HL-60 (cell line): ENCODE measurements around the gene FTCD.

Experiments used
- DNase-seq, 2 experiments: peaks; one replicate each; pipeline ENCODE4 v3.0.0-alpha.2; 2010 to 2020; ENCODE audit warnings: low read depth in 1 of 2, low spot score in 1 of 2
- H3K27ac ChIP-seq: fragments of 250-450 bp; sonication (Bioruptor Pico); replicated peaks from 2 replicates; pipeline ENCODE4 v1.5.1; 2020; ENCODE audit warnings: mild to moderate bottlenecking, moderate library complexity
- H3K27me3 ChIP-seq: fragments of 250-450 bp; sonication (Bioruptor Pico); 2 replicates; pipeline ENCODE4 v1.5.1; 2021; ENCODE audit warnings: mild to moderate bottlenecking, moderate library complexity; ENCODE audit not compliant: insufficient read depth, poor library complexity, severe bottlenecking
- H3K4me3 ChIP-seq: replicated peaks from 2 replicates; pipeline ENCODE4 v1.5.1; 2011; ENCODE audit warnings: mild to moderate bottlenecking, control low read depth, low read length; ENCODE audit not compliant: insufficient read depth
- GABPA ChIP-seq: IDR thresholded peaks from 2 replicates; pipeline ENCODE4 v1.6.1; 2012; ENCODE audit warnings: low read depth
- POLR2AphosphoS5 ChIP-seq: IDR thresholded peaks from 2 replicates; pipeline ENCODE4 v1.6.1; 2012; ENCODE audit warnings: low read depth
- SPI1 ChIP-seq: IDR thresholded peaks from 2 replicates; pipeline ENCODE4 v1.6.1; 2012; ENCODE audit warnings: low read depth, mild to moderate bottlenecking, borderline replicate concordance
- TF ChIP-seq, protein P1 (sequence below): IDR thresholded peaks from 2 replicates; pipeline ENCODE4 v1.6.1; 2012; ENCODE audit warnings: low read depth; ENCODE audit not compliant: insufficient replicate concordance
- TF ChIP-seq, protein P2 (sequence below): IDR thresholded peaks from one replicate; pipeline ENCODE4 v1.5.1; 2011; ENCODE audit warnings: low read length, control low read depth, inconsistent platforms; ENCODE audit not compliant: insufficient read depth

FTCD gene

DNA sequence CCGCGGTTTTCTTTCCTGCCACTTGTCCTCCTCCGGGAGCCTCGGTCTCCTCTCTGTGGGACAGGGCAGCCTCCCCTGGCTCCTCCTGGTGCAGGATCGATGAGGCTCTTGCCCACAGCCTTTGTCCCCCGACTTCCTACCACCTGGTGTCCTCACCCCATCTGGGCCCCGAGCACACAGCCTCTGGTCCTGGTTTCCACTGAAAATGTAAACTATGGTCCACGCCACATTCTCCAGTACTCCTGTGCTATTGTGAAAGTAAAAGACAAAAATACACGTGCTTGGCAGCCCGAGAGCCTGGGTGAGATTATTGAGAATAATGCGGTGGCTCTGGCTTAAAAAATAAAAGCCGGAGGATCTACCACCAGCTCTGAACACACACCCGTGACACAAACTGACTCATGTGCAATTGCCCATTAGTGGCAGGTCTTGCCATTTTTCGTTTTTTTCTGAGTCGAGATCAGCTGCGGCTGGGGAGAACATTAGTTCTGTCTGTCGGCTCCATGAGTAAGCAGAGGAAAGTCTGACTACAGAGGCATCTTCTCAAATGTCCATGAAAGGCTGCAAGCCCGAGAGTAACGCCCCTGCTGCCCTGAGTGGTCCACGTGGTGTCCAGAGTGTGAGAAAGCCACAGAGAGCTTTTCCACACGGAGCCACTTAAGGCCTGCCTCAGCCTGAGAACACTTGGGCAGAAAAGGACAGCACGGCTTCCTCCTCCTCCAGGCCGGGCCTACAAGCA lies 63.2 kb downstream of the FTCD start:
- TF ChIP-seq, protein P1, sequence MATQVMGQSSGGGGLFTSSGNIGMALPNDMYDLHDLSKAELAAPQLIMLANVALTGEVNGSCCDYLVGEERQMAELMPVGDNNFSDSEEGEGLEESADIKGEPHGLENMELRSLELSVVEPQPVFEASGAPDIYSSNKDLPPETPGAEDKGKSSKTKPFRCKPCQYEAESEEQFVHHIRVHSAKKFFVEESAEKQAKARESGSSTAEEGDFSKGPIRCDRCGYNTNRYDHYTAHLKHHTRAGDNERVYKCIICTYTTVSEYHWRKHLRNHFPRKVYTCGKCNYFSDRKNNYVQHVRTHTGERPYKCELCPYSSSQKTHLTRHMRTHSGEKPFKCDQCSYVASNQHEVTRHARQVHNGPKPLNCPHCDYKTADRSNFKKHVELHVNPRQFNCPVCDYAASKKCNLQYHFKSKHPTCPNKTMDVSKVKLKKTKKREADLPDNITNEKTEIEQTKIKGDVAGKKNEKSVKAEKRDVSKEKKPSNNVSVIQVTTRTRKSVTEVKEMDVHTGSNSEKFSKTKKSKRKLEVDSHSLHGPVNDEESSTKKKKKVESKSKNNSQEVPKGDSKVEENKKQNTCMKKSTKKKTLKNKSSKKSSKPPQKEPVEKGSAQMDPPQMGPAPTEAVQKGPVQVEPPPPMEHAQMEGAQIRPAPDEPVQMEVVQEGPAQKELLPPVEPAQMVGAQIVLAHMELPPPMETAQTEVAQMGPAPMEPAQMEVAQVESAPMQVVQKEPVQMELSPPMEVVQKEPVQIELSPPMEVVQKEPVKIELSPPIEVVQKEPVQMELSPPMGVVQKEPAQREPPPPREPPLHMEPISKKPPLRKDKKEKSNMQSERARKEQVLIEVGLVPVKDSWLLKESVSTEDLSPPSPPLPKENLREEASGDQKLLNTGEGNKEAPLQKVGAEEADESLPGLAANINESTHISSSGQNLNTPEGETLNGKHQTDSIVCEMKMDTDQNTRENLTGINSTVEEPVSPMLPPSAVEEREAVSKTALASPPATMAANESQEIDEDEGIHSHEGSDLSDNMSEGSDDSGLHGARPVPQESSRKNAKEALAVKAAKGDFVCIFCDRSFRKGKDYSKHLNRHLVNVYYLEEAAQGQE = no peak
- TF ChIP-seq GABPA = no peak
- no peak for TF ChIP-seq SPI1
- TF ChIP-seq, protein P2, sequence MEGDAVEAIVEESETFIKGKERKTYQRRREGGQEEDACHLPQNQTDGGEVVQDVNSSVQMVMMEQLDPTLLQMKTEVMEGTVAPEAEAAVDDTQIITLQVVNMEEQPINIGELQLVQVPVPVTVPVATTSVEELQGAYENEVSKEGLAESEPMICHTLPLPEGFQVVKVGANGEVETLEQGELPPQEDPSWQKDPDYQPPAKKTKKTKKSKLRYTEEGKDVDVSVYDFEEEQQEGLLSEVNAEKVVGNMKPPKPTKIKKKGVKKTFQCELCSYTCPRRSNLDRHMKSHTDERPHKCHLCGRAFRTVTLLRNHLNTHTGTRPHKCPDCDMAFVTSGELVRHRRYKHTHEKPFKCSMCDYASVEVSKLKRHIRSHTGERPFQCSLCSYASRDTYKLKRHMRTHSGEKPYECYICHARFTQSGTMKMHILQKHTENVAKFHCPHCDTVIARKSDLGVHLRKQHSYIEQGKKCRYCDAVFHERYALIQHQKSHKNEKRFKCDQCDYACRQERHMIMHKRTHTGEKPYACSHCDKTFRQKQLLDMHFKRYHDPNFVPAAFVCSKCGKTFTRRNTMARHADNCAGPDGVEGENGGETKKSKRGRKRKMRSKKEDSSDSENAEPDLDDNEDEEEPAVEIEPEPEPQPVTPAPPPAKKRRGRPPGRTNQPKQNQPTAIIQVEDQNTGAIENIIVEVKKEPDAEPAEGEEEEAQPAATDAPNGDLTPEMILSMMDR = no peak
- peaks cover 8% of the 10 kb centered on the region for H3K27me3 ChIP-seq
- no peak overlapping the region for H3K27ac ChIP-seq
- no peak for DNase-seq
- no peak overlapping the region for H3K4me3 ChIP-seq

DNA sequence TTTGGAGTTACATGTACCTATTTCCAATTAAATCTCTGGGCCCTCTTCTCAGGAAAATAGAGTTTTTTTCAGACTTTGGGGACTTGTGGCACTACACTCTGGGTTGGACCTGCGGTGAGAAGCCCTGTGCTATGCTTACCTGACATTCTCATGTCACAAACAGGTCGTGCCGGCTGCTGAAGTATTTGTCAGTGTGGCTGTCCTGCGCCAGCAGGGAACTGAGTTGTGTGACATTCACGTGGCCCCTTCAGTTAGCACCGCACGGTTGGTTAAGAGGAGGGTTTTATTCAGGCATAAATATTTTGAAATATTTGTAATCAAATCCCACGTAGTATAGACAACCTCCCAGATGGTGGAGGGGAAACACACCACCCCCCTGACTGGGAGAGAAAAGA lies 63.8 kb downstream of the FTCD start:
- H3K27ac ChIP-seq = no peak overlapping the region
- TF ChIP-seq, protein P1 = no peak
- TF ChIP-seq GABPA (no peak), SPI1 (no peak)
- H3K27me3 ChIP-seq = peaks cover 3% of the 10 kb centered on the region
- no peak overlapping the region for H3K4me3 ChIP-seq
- no peak for DNase-seq

DNA sequence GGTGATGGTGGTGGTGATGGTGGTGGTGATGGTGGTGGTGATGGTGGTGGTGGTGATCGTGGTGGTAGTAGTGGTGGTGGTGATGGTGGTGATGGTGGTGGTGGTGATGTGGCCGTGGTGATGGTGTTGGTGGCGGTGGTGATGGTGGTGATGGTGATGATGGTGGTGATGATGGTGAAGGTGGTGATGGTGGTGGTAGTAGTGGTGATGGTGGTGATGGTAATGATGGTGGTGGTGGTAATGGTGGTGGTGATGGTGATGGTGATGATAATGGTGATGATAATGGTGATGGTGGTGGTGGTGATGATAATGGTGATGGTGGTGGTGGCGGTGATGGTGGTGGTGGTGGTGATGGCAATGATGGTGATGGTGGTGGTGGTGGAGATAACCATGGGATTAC lies 64.3 kb downstream of the FTCD start:
- Histone ChIP-seq H3K27ac (no peak overlapping the region), H3K27me3 (no peaks in the 10 kb centered on the region), H3K4me3 (no peak overlapping the region)
- no peak for DNase-seq
- TF ChIP-seq, protein P2 = no peak
- TF ChIP-seq, protein P1 = no peak
- no peak for TF ChIP-seq POLR2AphosphoS5
- no peak for TF ChIP-seq GABPA

DNA sequence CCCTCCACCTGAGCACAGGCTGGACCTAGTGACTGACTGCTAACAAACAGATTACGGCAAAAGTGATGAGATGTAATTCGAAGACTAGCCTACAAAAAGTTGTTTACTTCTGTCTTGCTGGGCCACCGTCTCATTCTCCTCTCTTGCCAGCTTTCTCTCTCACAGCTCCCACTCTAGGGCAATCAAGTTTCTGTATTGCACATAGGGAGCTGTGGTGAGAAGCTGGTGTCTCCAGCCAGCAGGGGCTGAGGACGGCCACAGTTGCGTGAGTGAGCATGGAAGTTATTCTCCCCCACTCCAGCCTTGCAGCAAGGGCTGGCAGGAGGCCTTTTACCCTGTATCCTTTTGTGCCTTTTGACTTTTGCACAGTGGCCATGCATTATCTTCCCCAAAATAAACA lies 66.1 kb downstream of the FTCD start:
- Histone ChIP-seq H3K4me3 (no peak overlapping the region), H3K27me3 (no peaks in the 10 kb centered on the region), H3K27ac (no peak overlapping the region)
- DNase-seq = no peak
- TF ChIP-seq POLR2AphosphoS5 (no peak), GABPA (no peak)
